Mammary epithelial cell (primary cell): Measurements from ENCODE around the gene ERMARD.

ENCODE experiments used
- EZH2 ChIP-seq: IDR thresholded peaks from 2 replicates; pipeline ENCODE4 v1.6.1; 2012; ENCODE audit warnings: low read length, inconsistent platforms, borderline replicate concordance
- TF ChIP-seq, protein P1 (sequence below), 2 donors: IDR thresholded peaks in 1 of 2; conservative IDR thresholded peaks in 1 of 2; 2 replicates each; pipeline ENCODE4 v1.5.1; 2011 to 2012; ENCODE audit warnings: inconsistent platforms in 2 of 2, low read length in 2 of 2, mild to moderate bottlenecking in 2 of 2, control low read depth in 1 of 2, low read depth in 1 of 2; ENCODE audit not compliant: insufficient read depth in 1 of 2; ENCODE audit errors: extremely low read depth in 1 of 2

DNA sequence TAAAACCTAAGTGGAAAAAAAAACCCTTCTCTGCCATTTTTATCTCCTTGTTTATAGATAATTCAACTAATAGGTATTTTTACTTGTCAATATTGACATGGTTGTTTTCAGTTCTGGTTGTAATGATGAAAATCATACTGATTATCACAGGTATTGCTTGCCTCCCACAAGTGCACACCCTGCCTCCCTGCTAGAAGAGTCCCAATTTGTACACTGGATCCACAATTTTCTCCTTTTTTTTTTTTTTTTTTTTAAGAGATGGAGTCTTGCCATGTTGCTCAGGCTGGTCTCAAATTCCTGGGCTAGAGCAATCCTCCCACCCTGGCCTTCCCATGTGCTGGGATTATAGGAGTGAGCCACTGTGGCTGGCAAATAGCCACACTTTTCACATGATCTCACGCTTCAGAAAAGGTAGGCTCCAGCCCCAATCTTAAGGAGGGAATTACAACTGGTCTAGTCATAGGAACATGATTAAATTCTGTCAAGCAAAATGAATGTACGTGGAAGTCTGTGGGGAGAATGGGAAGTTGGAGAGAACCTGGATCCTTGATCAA, 12.4 kb upstream of the ERMARD start:
- TF ChIP-seq, protein P1, sequence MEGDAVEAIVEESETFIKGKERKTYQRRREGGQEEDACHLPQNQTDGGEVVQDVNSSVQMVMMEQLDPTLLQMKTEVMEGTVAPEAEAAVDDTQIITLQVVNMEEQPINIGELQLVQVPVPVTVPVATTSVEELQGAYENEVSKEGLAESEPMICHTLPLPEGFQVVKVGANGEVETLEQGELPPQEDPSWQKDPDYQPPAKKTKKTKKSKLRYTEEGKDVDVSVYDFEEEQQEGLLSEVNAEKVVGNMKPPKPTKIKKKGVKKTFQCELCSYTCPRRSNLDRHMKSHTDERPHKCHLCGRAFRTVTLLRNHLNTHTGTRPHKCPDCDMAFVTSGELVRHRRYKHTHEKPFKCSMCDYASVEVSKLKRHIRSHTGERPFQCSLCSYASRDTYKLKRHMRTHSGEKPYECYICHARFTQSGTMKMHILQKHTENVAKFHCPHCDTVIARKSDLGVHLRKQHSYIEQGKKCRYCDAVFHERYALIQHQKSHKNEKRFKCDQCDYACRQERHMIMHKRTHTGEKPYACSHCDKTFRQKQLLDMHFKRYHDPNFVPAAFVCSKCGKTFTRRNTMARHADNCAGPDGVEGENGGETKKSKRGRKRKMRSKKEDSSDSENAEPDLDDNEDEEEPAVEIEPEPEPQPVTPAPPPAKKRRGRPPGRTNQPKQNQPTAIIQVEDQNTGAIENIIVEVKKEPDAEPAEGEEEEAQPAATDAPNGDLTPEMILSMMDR (conservative IDR thresholded peaks at IDR 0.05 in 1 of 2, IDR thresholded peaks at IDR 0.05 in 1 of 2; ENCODE audit: extremely low read depth in 1 of 2, insufficient read depth in 1 of 2, low read depth in 1 of 2, low read length in 2 of 2), result no peak
- TF ChIP-seq EZH2, result no peak
